Pancreas (tissue), 10 donors: ENCODE results near the gene UQCRHL. TPM values are rescaled to one million over a fixed set of nuclear protein-coding genes. Genes with fewer than 3 reads are reported as not detected.

Experiments
- ATAC-seq, 4 donors: fragments of 200-7000 bp; cut with Tn5 transposase; one replicate each; pipeline versions ENCODE4 v1.8.0 to v1.9.1; 2020; ENCODE audit warnings: mild to moderate bottlenecking in 4 of 4, moderate library complexity in 4 of 4
- DNase-seq, 6 donors: peaks; one replicate each; pipeline ENCODE4 v3.0.0-alpha.2; 2020
- FAIRE-seq: peaks from 2 replicates; lab custom pipeline; 2012; peaks lifted over from hg19 to GRCh38; lab: Jason Lieb, UNC
- H3K27ac ChIP-seq, 4 donors: fragments of 200-600 bp; sonication (generic); 1 replicate in 3 of 4; 2 replicates in 1 of 4; pipeline versions ENCODE4 v1.5.0 to v1.8.0; 2020
- H3K27me3 ChIP-seq, 4 donors: fragments of 200-600 bp; one replicate each; pipeline ENCODE4 v1.8.0; 2021
- H3K36me3 ChIP-seq, 3 donors: fragments of 200-600 bp; sonication (generic) in 1 of 3; one replicate each; pipeline versions ENCODE4 v1.5.0 to v1.8.0; 2020 to 2021
- H3K4me1 ChIP-seq, 3 donors: fragments of 200-600 bp; one replicate each; pipeline ENCODE4 v1.8.0; 2021
- H3K4me3 ChIP-seq, 4 donors: fragments of 200-600 bp; sonication (generic) in 2 of 4; one replicate each; pipeline versions ENCODE4 v1.5.0 to v1.8.0; 2020 to 2021
- H3K9me3 ChIP-seq, 4 donors: fragments of 200-600 bp; one replicate each; pipeline ENCODE4 v1.8.0; 2021
- CTCF ChIP-seq, 4 donors: fragments of 200-600 bp; sonication (generic) in 3 of 4; IDR thresholded peaks; one replicate each; pipeline versions ENCODE4 v1.5.0 to v1.8.0; 2021; ENCODE audit warnings: antibody characterized with exemption in 4 of 4
- WGBS, 2 donors: extraction: QIAGEN DNeasy Blood & Tissue Kit; methylation state at CpG; one replicate each; pipeline ENCODE4 v1.1.7; 2013; 5-methylcytosine and 5-hydroxymethylcytosine counted together
- intact Hi-C, 3 donors: fragments of 100-400 bp; cut with DNase I; formaldehyde crosslinking; loops; one replicate each; pipeline versions ENCODE4 v1.11.1 to v1.14.2; 2022
- polyA plus RNA-seq, 2 donors: library from polyadenylated mRNA; stranded (reverse); fragments of 200-250 nt; gene quantifications; one replicate each; pipeline ENCODE4 v1.2.3, GENCODE V29; 2013
- total RNA-seq, 6 donors: library from RNA; stranded (reverse); fragmentation: NEBNext Ultra II Directional in 4 of 6; extraction: Animal tissue kit (Norgen Biotek cat#: 25700) in 4 of 6; gene quantifications; one replicate each; pipeline versions ENCODE4 v1.2.1 to v1.2.4, GENCODE V29; 2021 to 2023
- donor health status: healthy with polysubstance abuse.
- donor health status: DM: no; HTN: no; CAD: no; lungs with moderate emphysema.
- donor health status: DM: no; HTN: no; CAD: no.
- donor health status: control.
- donor health status: control.
- donor health status: Bipolar disorder and iron deficiency.
- donor health status: DM: yes; HTN: yes; CAD: no.
- donor health status: DM: no; HTN: no; CAD: no.
- donor health status: DM: no; HTN: no; CAD: no.
- donor health status: DM: yes; HTN: yes; CAD: no.

The UQCRHL gene
- total and polyA plus RNA-seq, 8 donors: 0.35 to 1.5 (median 0.67) TPM

DNA sequence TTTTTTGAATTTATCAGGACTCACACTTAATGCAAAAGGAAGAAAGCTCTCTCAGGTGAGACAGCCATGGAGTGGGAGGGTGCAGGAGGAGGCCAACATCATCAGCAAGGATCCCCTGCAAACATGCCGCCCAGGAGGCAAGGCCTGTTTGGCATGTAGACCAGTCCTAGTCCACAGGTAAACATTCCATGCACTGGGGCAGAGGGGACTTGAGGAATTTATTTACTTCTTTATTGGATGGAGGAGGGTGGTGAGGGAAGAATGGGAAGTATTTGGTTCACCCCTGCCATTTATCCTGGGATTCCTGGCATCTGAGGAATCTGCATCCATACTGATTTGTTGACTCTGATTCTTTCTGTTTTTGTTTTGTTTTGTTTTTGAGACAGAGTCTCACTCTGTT is 1.5 kb upstream of the UQCRHL start:
- FAIRE-seq (no peak), ATAC-seq (no peak), DNase-seq (no peak)
- Histone ChIP-seq H3K27me3 (no peaks in the 10 kb centered on the region), H3K27ac (no peak overlapping the region), H3K4me1 (no peaks in the 10 kb centered on the region), H3K9me3 (no peaks in the 10 kb centered on the region), H3K4me3 (no peak overlapping the region), H3K36me3 (no peaks in the 10 kb centered on the region)
- TF ChIP-seq CTCF (IDR thresholded peaks at IDR 0.05): no peak
- 81 to 88% methylated on average over 1 of the region's 1 CpG for WGBS, 2 donors
- intact Hi-C loops: loop anchor here in 2 of 3 donors (5.0 to 10.0 kb wide), 3 partner anchors 186 to 236 kb away; partner anchors contain the start of gene CLCNKB (in 1 of the 2)

- DNase-seq: no peak
- no peak for TF ChIP-seq CTCF (IDR thresholded peaks at IDR 0.05)
- H3K36me3 ChIP-seq: no peaks in the 10 kb centered on the region
- no peaks in the 10 kb centered on the region for H3K9me3 ChIP-seq
- no peak overlapping the region for H3K27ac ChIP-seq
- no peaks in the 10 kb centered on the region for H3K27me3 ChIP-seq
- WGBS, 2 donors: 87 to 89% methylated on average over 10 of the region's 10 CpGs
- no peak for FAIRE-seq
- intact Hi-C loops: loop anchor here in 2 of 3 donors (5.0 to 10.0 kb wide), 3 partner anchors 188 to 238 kb away; partner anchors contain the start of gene CLCNKB (in 1 of the 2)
- no peaks in the 10 kb centered on the region for H3K4me1 ChIP-seq
- no peak for ATAC-seq
- H3K4me3 ChIP-seq: no peak overlapping the region
Observed at GRCh38 chr1:15807121-15807520, 328 bp downstream of the UQCRHL start.

- H3K27ac ChIP-seq: no peak overlapping the region
- TF ChIP-seq CTCF (IDR thresholded peaks at IDR 0.05): no peak
- ATAC-seq: no peak
- intact Hi-C loops: loop anchor here in 1 of 3 donors (10.0 kb wide), 2 partner anchors 191 to 241 kb away; partner anchors contain the start of gene CLCNKB
- no peaks in the 10 kb centered on the region for H3K27me3 ChIP-seq
- H3K4me3 ChIP-seq: no peak overlapping the region
- 85 to 90% methylated on average over 8 of the region's 8 CpGs for WGBS, 2 donors
- H3K36me3 ChIP-seq: no peaks in the 10 kb centered on the region
- H3K4me1 ChIP-seq: peaks cover 12 to 16% (median 12%) of the 10 kb centered on the region in 3 donors
- H3K9me3 ChIP-seq: no peaks in the 10 kb centered on the region
- DNase-seq: no peak
- FAIRE-seq: no peak
Observed at GRCh38 chr1:15804060-15804459, 3.4 kb downstream of the UQCRHL start.

DNA sequence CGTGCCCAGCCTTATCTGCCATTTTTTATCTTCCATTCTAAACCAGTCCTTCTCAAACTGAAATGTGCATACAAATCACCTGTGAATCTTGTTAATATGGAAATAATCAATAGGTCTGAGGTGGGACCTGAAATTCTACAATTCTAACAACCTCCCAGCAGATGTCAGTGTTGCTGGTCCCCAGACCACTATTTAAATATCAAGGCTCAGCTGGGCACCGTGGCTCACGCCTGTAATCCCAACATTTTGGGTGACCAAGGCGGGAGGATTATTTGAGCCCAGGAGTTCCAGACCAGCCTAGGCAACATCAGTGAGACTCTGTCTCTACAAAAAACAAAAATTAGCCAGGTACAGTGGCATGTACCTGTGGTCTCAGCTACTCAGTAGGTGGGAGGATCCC is 4.1 kb downstream of the UQCRHL start:
- DNase-seq: peak in 1 of 6 donors; percentile 40
- peak in 2 of 4 donors; percentile 9 to 14 for TF ChIP-seq CTCF (IDR thresholded peaks at IDR 0.05)
- ATAC-seq: no peak
- Histone ChIP-seq H3K27ac (no peak overlapping the region), H3K9me3 (no peaks in the 10 kb centered on the region), H3K36me3 (no peaks in the 10 kb centered on the region), H3K4me3 (no peak overlapping the region), H3K4me1 (peaks cover 12 to 19% (median 12%) of the 10 kb centered on the region in 3 donors), H3K27me3 (no peaks in the 10 kb centered on the region)
- 19 to 34% methylated on average over 4 of the region's 4 CpGs for WGBS, 2 donors
- no peak for FAIRE-seq
- intact Hi-C loops: loop anchor here in 1 of 3 donors (10.0 kb wide), 2 partner anchors 191 to 241 kb away; partner anchors contain the start of gene CLCNKB
